GM21737 (cell line): Measurements from ENCODE around the gene GRIN2A.

ENCODE experiments used
- ATAC-seq: cut with Tn5 transposase; IDR thresholded peaks from one replicate; pipeline ENCODE4 v1.9.1; 2021; ENCODE audit warnings: mild to moderate bottlenecking, moderate library complexity; ENCODE audit not compliant: unreplicated experiment

The GRIN2A gene

GRCh38 chr16:9706217-9706836, 475.9 kb downstream of the GRIN2A start:
- ATAC-seq = no peak

DNA sequence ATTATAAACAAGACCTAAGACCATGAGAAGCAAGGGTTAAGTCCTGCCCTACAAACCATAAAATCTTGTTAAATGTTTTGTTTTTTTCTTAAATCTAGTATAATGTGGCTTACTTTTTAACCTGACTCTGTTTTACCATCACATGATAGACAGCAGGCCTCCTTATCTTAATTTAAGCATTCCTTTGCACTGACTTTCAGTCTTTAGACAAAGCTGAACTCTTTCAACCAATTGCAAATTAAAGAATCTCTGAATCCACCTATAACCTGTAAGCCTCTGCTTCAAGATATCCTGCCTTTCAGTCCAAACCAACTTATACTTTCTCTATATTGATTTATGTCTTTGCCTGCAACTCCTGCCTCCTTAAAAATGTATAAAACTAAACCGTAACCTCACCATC, 478.5 kb downstream of the GRIN2A start:
- no peak for ATAC-seq
